ENCODE results near the gene WSCD2. TPM values are rescaled to one million over a fixed set of nuclear protein-coding genes. Genes with fewer than 3 reads are reported as not detected.

Gene WSCD2
- total RNA-seq, 1 experiment from 2014 or later, result not detected

GRCh38 chr12:108211157-108211556 is 82.1 kb downstream of the WSCD2 start:
- Mint-ChIP-seq H3K27ac (ENCODE audit: low read depth, unreplicated experiment) (no peak overlapping the region), H3K4me1 (ENCODE audit: insufficient read depth, unreplicated experiment) (no peaks in the 10 kb centered on the region), H3K4me3 (ENCODE audit: unreplicated experiment) (no peak overlapping the region), H3K27me3 (ENCODE audit: insufficient read depth, unreplicated experiment) (peaks cover 12% of the 10 kb centered on the region), H3K9me3 (ENCODE audit: unreplicated experiment) (no peaks in the 10 kb centered on the region), H3K36me3 (ENCODE audit: insufficient read depth, unreplicated experiment) (no peaks in the 10 kb centered on the region)
- intact Hi-C loops (cut with micrococcal nuclease), result no loop called here
- BruUV-seq (replicated peaks), result no TSS peak
- POLR2A ChIA-PET, result no interaction called here
- DNase-seq (ENCODE audit: unreplicated experiment), result no peak
- CTCF ChIA-PET, result interaction anchor here (2.0 kb wide), 1 partner anchor 10 kb away, joined by 6 read pairs; no protein-coding TSS in a partner anchor
- no peak for TF ChIP-seq CTCF (IDR thresholded peaks at IDR 0.05; ENCODE audit: unreplicated experiment)

DNA sequence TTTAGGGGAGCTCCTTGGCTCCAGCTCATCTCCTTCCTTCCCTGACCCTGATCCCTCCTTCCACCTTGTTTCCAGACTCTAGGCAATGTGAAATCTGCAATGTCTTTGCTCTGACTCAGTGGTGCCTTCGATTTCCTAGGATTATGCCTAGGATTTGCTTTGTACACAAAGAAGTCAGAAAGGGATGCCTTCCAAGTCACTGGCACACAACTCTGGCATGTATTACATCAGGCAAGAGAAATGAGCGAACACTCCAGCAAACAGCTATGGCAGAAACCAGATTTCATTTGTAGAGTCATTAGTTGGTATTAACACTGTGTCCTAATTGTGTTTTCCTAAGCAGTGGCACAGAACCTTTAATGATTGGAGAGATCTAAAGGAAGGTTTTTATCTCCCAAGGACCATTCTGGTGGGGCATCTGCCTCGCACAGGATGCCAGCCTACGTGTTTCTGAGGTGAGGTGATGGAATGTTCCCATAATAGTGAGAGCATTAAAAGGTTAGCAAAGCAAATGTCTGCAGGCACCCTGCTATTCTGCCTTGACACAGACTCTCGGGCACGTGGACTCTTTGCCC is 84.9 kb downstream of the WSCD2 start:
- no peak for TF ChIP-seq CTCF (IDR thresholded peaks at IDR 0.05; ENCODE audit: unreplicated experiment)
- no peak overlapping the region for H3K27ac Mint-ChIP-seq (ENCODE audit: low read depth, unreplicated experiment)
- H3K4me1 Mint-ChIP-seq (ENCODE audit: insufficient read depth, unreplicated experiment), result no peaks in the 10 kb centered on the region
- H3K9me3 Mint-ChIP-seq (ENCODE audit: unreplicated experiment), result no peaks in the 10 kb centered on the region
- no peaks in the 10 kb centered on the region for H3K36me3 Mint-ChIP-seq (ENCODE audit: insufficient read depth, unreplicated experiment)
- intact Hi-C loops (cut with micrococcal nuclease), result no loop called here
- H3K4me3 Mint-ChIP-seq (ENCODE audit: unreplicated experiment), result no peak overlapping the region
- CTCF ChIA-PET, result no interaction called here
- no peaks in the 10 kb centered on the region for H3K27me3 Mint-ChIP-seq (ENCODE audit: insufficient read depth, unreplicated experiment)
- BruUV-seq (replicated peaks), result no TSS peak
- POLR2A ChIA-PET, result no interaction called here
- DNase-seq (ENCODE audit: unreplicated experiment), result no peak

DNA sequence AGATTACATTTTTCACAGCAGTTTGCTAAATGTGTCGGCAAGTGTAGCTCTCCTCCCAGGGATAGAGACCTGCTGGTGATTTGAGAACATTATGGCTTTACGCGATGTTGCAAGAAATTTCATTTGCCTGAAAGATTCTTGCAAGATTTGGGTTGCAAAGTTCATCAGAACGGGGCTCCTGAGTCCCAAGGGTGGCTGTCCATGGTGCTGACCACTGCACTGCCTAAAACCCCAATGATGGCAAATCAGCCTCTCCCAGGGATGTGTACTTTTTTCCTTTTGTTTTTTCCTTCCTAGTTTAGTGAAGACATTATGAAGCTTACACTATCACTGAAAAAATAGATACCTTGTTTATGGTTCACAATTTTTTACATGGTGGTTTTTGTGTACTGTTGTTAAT is 85.4 kb downstream of the WSCD2 start:
- Mint-ChIP-seq H3K9me3 (ENCODE audit: unreplicated experiment) (no peaks in the 10 kb centered on the region), H3K4me3 (ENCODE audit: unreplicated experiment) (no peak overlapping the region), H3K27me3 (ENCODE audit: insufficient read depth, unreplicated experiment) (no peaks in the 10 kb centered on the region), H3K36me3 (ENCODE audit: insufficient read depth, unreplicated experiment) (no peaks in the 10 kb centered on the region), H3K27ac (ENCODE audit: low read depth, unreplicated experiment) (no peak overlapping the region), H3K4me1 (ENCODE audit: insufficient read depth, unreplicated experiment) (no peaks in the 10 kb centered on the region)
- no peak for TF ChIP-seq CTCF (IDR thresholded peaks at IDR 0.05; ENCODE audit: unreplicated experiment)
- intact Hi-C loops (cut with micrococcal nuclease), result no loop called here
- no TSS peak for BruUV-seq (replicated peaks)
- peak; percentile 51 for DNase-seq (ENCODE audit: unreplicated experiment)
- CTCF ChIA-PET, result interaction anchor here (0.6 kb wide), 2 partner anchors 15 to 258 kb away, joined by 3 to 4 read pairs; no protein-coding TSS in a partner anchor
- POLR2A ChIA-PET, result no interaction called here

DNA sequence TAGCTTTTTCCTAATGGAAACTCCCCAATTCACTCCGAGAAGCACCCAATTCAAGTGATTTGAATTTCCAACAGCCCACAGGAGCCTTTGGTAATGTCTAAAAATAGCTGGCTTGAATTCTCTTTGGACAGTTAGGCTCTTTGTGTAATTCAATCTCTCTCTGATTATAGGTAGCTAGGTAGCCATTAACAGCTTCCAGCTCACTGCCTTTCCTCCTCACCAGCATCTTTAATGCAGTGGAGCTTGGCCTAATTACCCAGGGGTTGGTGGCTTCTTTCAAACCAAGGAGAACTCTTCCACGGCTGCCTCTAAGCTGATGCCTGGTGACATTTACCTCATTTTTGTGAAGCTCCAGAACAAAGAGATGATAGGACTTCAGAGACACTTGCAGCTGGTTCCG is 86.4 kb downstream of the WSCD2 start:
- H3K9me3 Mint-ChIP-seq (ENCODE audit: unreplicated experiment), result no peaks in the 10 kb centered on the region
- ChIA-PET POLR2A (no interaction called here), CTCF (interaction anchor here (0.6 to 1.1 kb wide), 3 partner anchors 297 to 1182 kb away, joined by 3 to 4 read pairs (median 3); no protein-coding TSS in a partner anchor)
- intact Hi-C loops (cut with micrococcal nuclease), result no loop called here
- no peak for TF ChIP-seq CTCF (IDR thresholded peaks at IDR 0.05; ENCODE audit: unreplicated experiment)
- H3K27ac Mint-ChIP-seq (ENCODE audit: low read depth, unreplicated experiment), result no peak overlapping the region
- no peak for DNase-seq (ENCODE audit: unreplicated experiment)
- H3K36me3 Mint-ChIP-seq (ENCODE audit: insufficient read depth, unreplicated experiment), result no peaks in the 10 kb centered on the region
- no peaks in the 10 kb centered on the region for H3K4me1 Mint-ChIP-seq (ENCODE audit: insufficient read depth, unreplicated experiment)
- H3K4me3 Mint-ChIP-seq (ENCODE audit: unreplicated experiment), result no peak overlapping the region
- no peaks in the 10 kb centered on the region for H3K27me3 Mint-ChIP-seq (ENCODE audit: insufficient read depth, unreplicated experiment)
- no TSS peak for BruUV-seq (replicated peaks)

Measured in MCF 10A (cell line).